Spleen (tissue), 11 donors: ENCODE results near the gene GRIPAP1. TPM values are rescaled to one million over a fixed set of nuclear protein-coding genes. Genes with fewer than 3 reads are reported as not detected.

Experiments
- DNase-seq: peaks from one replicate; pipeline ENCODE4 v3.0.0-alpha.2; 2020
- H3K27ac ChIP-seq, 8 donors: fragments of 200-600 bp; sonication (generic) in 7 of 8; 1 replicate in 4 of 8; 2 replicates in 4 of 8; pipeline versions ENCODE4 v1.5.0 to v1.8.0; 2016 to 2021; ENCODE audit warnings: inconsistent platforms in 4 of 8, mild to moderate bottlenecking in 4 of 8, moderate library complexity in 1 of 8
- H3K27me3 ChIP-seq, 7 donors: fragments of 200-600 bp; sonication (generic) in 6 of 7; replicated peaks in 1 of 7; 1 replicate in 4 of 7; 2 replicates in 3 of 7; pipeline versions ENCODE4 v1.5.0 to v1.8.0; 2016 to 2021; ENCODE audit warnings: inconsistent platforms in 3 of 7, mild to moderate bottlenecking in 1 of 7
- H3K36me3 ChIP-seq, 6 donors: fragments of 200-600 bp; sonication (generic) in 5 of 6; 1 replicate in 4 of 6; 2 replicates in 2 of 6; pipeline versions ENCODE4 v1.5.0 to v1.8.0; 2016 to 2021; ENCODE audit warnings: inconsistent platforms in 2 of 6
- H3K4me1 ChIP-seq, 6 donors: fragments of 200-600 bp; sonication (generic) in 5 of 6; 1 replicate in 3 of 6; 2 replicates in 3 of 6; pipeline versions ENCODE4 v1.5.0 to v1.8.0; 2016 to 2021; ENCODE audit warnings: inconsistent platforms in 3 of 6
- H3K4me3 ChIP-seq, 8 donors: fragments of 200-600 bp; sonication (generic) in 7 of 8; 1 replicate in 4 of 8; 2 replicates in 4 of 8; pipeline versions ENCODE4 v1.5.0 to v1.8.0; 2016 to 2021; ENCODE audit warnings: inconsistent platforms in 4 of 8, mild to moderate bottlenecking in 4 of 8, moderate library complexity in 2 of 8
- H3K9me3 ChIP-seq, 8 donors: fragments of 200-600 bp; sonication (generic) in 7 of 8; 1 replicate in 4 of 8; 2 replicates in 4 of 8; pipeline versions ENCODE4 v1.5.0 to v1.8.0; 2016 to 2021; ENCODE audit warnings: inconsistent platforms in 4 of 8
- CTCF ChIP-seq, 11 experiments: fragments of 200-600 bp in 7 of 11; fragments of 450-650 bp in 4 of 11; sonication (generic) in 4 of 11; IDR thresholded peaks in 8 of 11; conservative IDR thresholded peaks in 3 of 11; 1 replicate in 7 of 11; 2 replicates in 4 of 11; pipeline versions ENCODE4 v1.4.0 to v1.8.0; 2016 to 2021; ENCODE audit warnings: antibody characterized with exemption in 11 of 11, inconsistent platforms in 4 of 11, mild to moderate bottlenecking in 1 of 11
- POLR2A ChIP-seq, 3 donors: fragments of 450-650 bp; IDR thresholded peaks; one replicate each; pipeline ENCODE4 v1.5.1; 2017; ENCODE audit warnings: antibody characterized with exemption in 3 of 3, mild to moderate bottlenecking in 1 of 3
- POLR2AphosphoS5 ChIP-seq, 3 donors: sonication (generic); formaldehyde crosslinking; IDR thresholded peaks; one replicate each; pipeline ENCODE4 v1.5.1; 2017; ENCODE audit warnings: antibody characterized with exemption in 3 of 3
- WGBS, 5 donors: extraction: QIAGEN DNeasy Blood & Tissue Kit in 3 of 5; methylation state at CpG; one replicate each; pipeline versions ENCODE4 v1.1.5 to v1.1.7; 2013 to 2018; 5-methylcytosine and 5-hydroxymethylcytosine counted together
- intact Hi-C: fragments of 100-400 bp; cut with DNase I; formaldehyde crosslinking; loops from one replicate; pipeline ENCODE4 v1.15.0; 2023; ENCODE audit warnings: low total_unique reads
- polyA plus RNA-seq, 3 donors: library from polyadenylated mRNA; stranded (reverse); fragments of 200-250 nt; gene quantifications; one replicate each; pipeline ENCODE4 v1.2.1, GENCODE V29; 2013
- total RNA-seq, 7 donors: library from RNA; depleted of rRNA in 3 of 7; stranded (reverse); fragments of >200 nt in 3 of 7; fragmentation: NEBNext Ultra II Directional in 4 of 7; extraction: Animal tissue kit (Norgen Biotek cat#: 25700) in 4 of 7; gene quantifications; one replicate each; pipeline versions ENCODE4 v1.1.0 to v1.2.1, GENCODE V29; 2016 to 2021
- donor health status: healthy with polysubstance abuse.
- donor health status: DM: no; HTN: no; CAD: no; lungs with moderate emphysema.
- donor health status: DM: no; HTN: no; CAD: no.
- donor health status: Bipolar disorder and iron deficiency.
- donor health status: healthy.
- donor health status: DM: no; HTN: no; CAD: no.
- donor health status: DM: yes; HTN: yes; CAD: no.

The GRIPAP1 gene
- total and polyA plus RNA-seq, 10 donors: 20.0 to 93.6 (median 62.7) TPM

GRCh38 chrX:48935301-48935670 lies 66.8 kb downstream of the GRIPAP1 start:
- intact Hi-C loops: no loop called here
- Histone ChIP-seq H3K4me1 (peaks cover 27 to 74% (median 63%) of the 10 kb centered on the region in 6 donors), H3K27me3 (no peaks in the 10 kb centered on the region), H3K9me3 (peaks cover 0 to 4% (median 0%) of the 10 kb centered on the region in 8 donors), H3K36me3 (peaks cover 0 to 50% (median 13%) of the 10 kb centered on the region in 6 donors), H3K27ac (peak overlapping the region in 6 of 8 donors; percentile 26 to 94 (median 90)), H3K4me3 (no peak overlapping the region)
- DNase-seq: no peak
- WGBS, 5 donors: 65 to 100% (median 94%) methylated on average over 1 of the region's 1 CpG
- TF ChIP-seq CTCF (IDR thresholded peaks at IDR 0.05 in 8 of 11, conservative IDR thresholded peaks at IDR 0.05 in 3 of 11): no peak
- TF ChIP-seq POLR2AphosphoS5 (IDR thresholded peaks at IDR 0.05): no peak
- no peak for TF ChIP-seq POLR2A (IDR thresholded peaks at IDR 0.05)

- WGBS, 5 donors: 70 to 79% (median 71%) methylated on average over 7 of the region's 7 CpGs
These were observed 67.3 kb downstream of the GRIPAP1 start for GRCh38 chrX:48934581-48935300.

GRCh38 chrX:48933757-48934156 lies 68.3 kb downstream of the GRIPAP1 start:
- no peaks in the 10 kb centered on the region for H3K27me3 ChIP-seq
- TF ChIP-seq POLR2A (IDR thresholded peaks at IDR 0.05) (no peak), POLR2AphosphoS5 (IDR thresholded peaks at IDR 0.05) (no peak), CTCF (IDR thresholded peaks at IDR 0.05 in 8 of 11, conservative IDR thresholded peaks at IDR 0.05 in 3 of 11) (no peak)
- H3K4me1 ChIP-seq: peaks cover 18 to 59% (median 48%) of the 10 kb centered on the region in 6 donors
- H3K4me3 ChIP-seq: no peak overlapping the region
- no peak for DNase-seq
- intact Hi-C loops: no loop called here
- H3K36me3 ChIP-seq: peaks cover 0 to 63% (median 16%) of the 10 kb centered on the region in 6 donors
- 59 to 73% (median 69%) methylated on average over 2 of the region's 2 CpGs for WGBS, 5 donors
- H3K27ac ChIP-seq: peak overlapping the region in 7 of 8 donors; percentile 15 to 94 (median 90)
- peaks cover 0 to 4% (median 0%) of the 10 kb centered on the region in 8 donors for H3K9me3 ChIP-seq

More at GRCh38 chrX:48934581-48935300, 67.3 kb downstream of the GRIPAP1 start:
- TF ChIP-seq POLR2AphosphoS5 (IDR thresholded peaks at IDR 0.05): peak in 1 of 3 donors; percentile 7
- TF ChIP-seq CTCF (IDR thresholded peaks at IDR 0.05 in 8 of 11, conservative IDR thresholded peaks at IDR 0.05 in 3 of 11): no peak
- Histone ChIP-seq H3K27me3 (no peaks in the 10 kb centered on the region), H3K36me3 (peaks cover 0 to 55% (median 15%) of the 10 kb centered on the region in 6 donors), H3K4me1 (peaks cover 27 to 69% (median 58%) of the 10 kb centered on the region in 6 donors), H3K9me3 (peaks cover 0 to 4% (median 0%) of the 10 kb centered on the region in 8 donors), H3K4me3 (no peak overlapping the region), H3K27ac (peak overlapping the region in 6 of 8 donors; percentile 26 to 94 (median 90))
- intact Hi-C loops: no loop called here
- no peak for DNase-seq

- peaks cover 0 to 4% (median 0%) of the 10 kb centered on the region in 8 donors for H3K9me3 ChIP-seq
- peaks cover 0 to 83% (median 20%) of the 10 kb centered on the region in 6 donors for H3K36me3 ChIP-seq
- H3K27ac ChIP-seq: peak overlapping the region in 3 of 8 donors; percentile 23 to 54 (median 49)
- no peaks in the 10 kb centered on the region for H3K27me3 ChIP-seq
- H3K4me1 ChIP-seq: peaks cover 0 to 30% (median 6%) of the 10 kb centered on the region in 6 donors
- WGBS, 5 donors: 54 to 75% (median 62%) methylated on average over 2 of the region's 2 CpGs
- intact Hi-C loops: no loop called here
- DNase-seq: no peak
- TF ChIP-seq POLR2AphosphoS5 (IDR thresholded peaks at IDR 0.05): no peak
- TF ChIP-seq POLR2A (IDR thresholded peaks at IDR 0.05): no peak
- no peak for TF ChIP-seq CTCF (IDR thresholded peaks at IDR 0.05 in 8 of 11, conservative IDR thresholded peaks at IDR 0.05 in 3 of 11)
- H3K4me3 ChIP-seq: no peak overlapping the region
These were observed 74.2 kb downstream of the GRIPAP1 start for GRCh38 chrX:48927736-48928382.
